CD14-positive monocyte (primary cell): Measurements from ENCODE around the gene FOXRED2. TPM values are rescaled to one million over a fixed set of nuclear protein-coding genes. Genes with fewer than 3 reads are reported as not detected.

ENCODE experiments used
- DNase-seq, 3 donors: peaks; one replicate each; pipeline ENCODE4 v3.0.0-alpha.2; 2011 to 2022
- H2AFZ ChIP-seq: 2 replicates; pipeline ENCODE4 v1.6.0; 2012; ENCODE audit warnings: mild to moderate bottlenecking, low read depth, low read length, inconsistent platforms; ENCODE audit not compliant: insufficient read depth, poor library complexity, severe bottlenecking
- H3K27ac ChIP-seq, 2 donors: 1 replicate in 1 of 2; 2 replicates in 1 of 2; pipeline ENCODE4 v1.5.1; 2012 to 2013; ENCODE audit warnings: low read length in 2 of 2, control low read depth in 1 of 2, inconsistent platforms in 1 of 2, low read depth in 1 of 2, mild to moderate bottlenecking in 1 of 2
- H3K27me3 ChIP-seq, 2 donors: one replicate each; pipeline versions ENCODE4 v1.6.0 to v1.6.1; 2011 to 2013; ENCODE audit warnings: low read length in 2 of 2; ENCODE audit not compliant: control insufficient read depth in 2 of 2, insufficient read depth in 2 of 2
- H3K36me3 ChIP-seq, 2 donors: replicated peaks in 1 of 2; 1 replicate in 1 of 2; 2 replicates in 1 of 2; pipeline versions ENCODE4 v1.5.1 to v1.6.1; 2012 to 2013; ENCODE audit warnings: low read length in 2 of 2, control low read depth in 1 of 2, inconsistent platforms in 1 of 2, mild to moderate bottlenecking in 1 of 2; ENCODE audit not compliant: insufficient read depth in 2 of 2, control insufficient read depth in 1 of 2
- H3K4me1 ChIP-seq, 2 donors: 1 replicate in 1 of 2; 2 replicates in 1 of 2; pipeline versions ENCODE4 v1.5.1 to v1.6.1; 2012 to 2013; ENCODE audit warnings: low read length in 2 of 2, control low read depth in 1 of 2, inconsistent platforms in 1 of 2, mild to moderate bottlenecking in 1 of 2, moderate library complexity in 1 of 2; ENCODE audit not compliant: insufficient read depth in 2 of 2, control insufficient read depth in 1 of 2
- H3K4me2 ChIP-seq: replicated peaks from 2 replicates; pipeline ENCODE3; 2012; ENCODE audit warnings: low read length, moderate library complexity, mild to moderate bottlenecking; ENCODE audit not compliant: poor library complexity, severe bottlenecking; ENCODE audit errors: extremely low read depth
- H3K4me3 ChIP-seq, 3 experiments: fragments of 200-600 bp in 1 of 3; sonication (generic) in 1 of 3; replicated peaks in 1 of 3; 1 replicate in 2 of 3; 2 replicates in 1 of 3; pipeline ENCODE4 v1.5.1; 2011 to 2013; ENCODE audit warnings: low read length in 3 of 3, mild to moderate bottlenecking in 3 of 3, control low read depth in 2 of 3, low read depth in 2 of 3, inconsistent platforms in 1 of 3, moderate library complexity in 1 of 3
- H3K79me2 ChIP-seq: 2 replicates; pipeline ENCODE4 v1.6.0; 2012; ENCODE audit warnings: mild to moderate bottlenecking, control low read depth, inconsistent platforms, low read length, moderate library complexity; ENCODE audit not compliant: insufficient read depth
- H3K9ac ChIP-seq: 2 replicates; pipeline ENCODE4 v1.6.0; 2017; ENCODE audit warnings: low read length, mild to moderate bottlenecking; ENCODE audit not compliant: insufficient read depth, poor library complexity, severe bottlenecking
- H3K9me3 ChIP-seq, 2 donors: replicated peaks in 1 of 2; 1 replicate in 1 of 2; 2 replicates in 1 of 2; pipeline versions ENCODE4 v1.5.1 to v1.6.1; 2012 to 2013; ENCODE audit warnings: low read length in 2 of 2, control low read depth in 1 of 2; ENCODE audit not compliant: control insufficient read depth in 1 of 2, insufficient read depth in 1 of 2
- H4K20me1 ChIP-seq: 2 replicates; pipeline ENCODE4 v1.6.0; 2012; ENCODE audit warnings: mild to moderate bottlenecking, low read length, control low read depth, moderate library complexity; ENCODE audit not compliant: insufficient read depth
- H3K27ac Mint-ChIP-seq, 7 donors: one replicate each; pipeline ENCODE4 v1.8.0; 2020; ENCODE audit warnings: mild to moderate bottlenecking in 7 of 7, mixed read lengths in 7 of 7, moderate library complexity in 6 of 7, inconsistent platforms in 2 of 7
- H3K27me3 Mint-ChIP-seq, 3 donors: one replicate each; pipeline ENCODE4 v1.8.0; 2021 to 2022; ENCODE audit warnings: low read depth in 3 of 3, mild to moderate bottlenecking in 3 of 3, mixed read lengths in 3 of 3, moderate library complexity in 3 of 3, inconsistent platforms in 1 of 3
- H3K36me3 Mint-ChIP-seq, 2 donors: one replicate each; pipeline ENCODE4 v1.8.0; 2020; ENCODE audit warnings: mixed read lengths in 2 of 2, inconsistent platforms in 1 of 2, mild to moderate bottlenecking in 1 of 2
- H3K4me1 Mint-ChIP-seq: one replicate; pipeline ENCODE4 v1.8.0; 2020; ENCODE audit warnings: mild to moderate bottlenecking, mixed read lengths
- H3K4me3 Mint-ChIP-seq, 2 donors: one replicate each; pipeline ENCODE4 v1.8.0; 2020; ENCODE audit warnings: mild to moderate bottlenecking in 2 of 2, mixed read lengths in 2 of 2, moderate library complexity in 1 of 2
- H3K9me3 Mint-ChIP-seq, 7 donors: one replicate each; pipeline ENCODE4 v1.8.0; 2020 to 2022; ENCODE audit warnings: mixed read lengths in 7 of 7, mild to moderate bottlenecking in 6 of 7, moderate library complexity in 6 of 7, inconsistent platforms in 2 of 7
- WGBS: methylation state at CpG from one replicate; pipeline ENCODE4 v1.1.5; 2013; ENCODE audit warnings: missing lambda C conversion rate; ENCODE audit not compliant: insufficient coverage; 5-methylcytosine and 5-hydroxymethylcytosine counted together
- intact Hi-C, 2 donors: fragments of 100-400 bp; cut with micrococcal nuclease; formaldehyde crosslinking; loops; one replicate each; pipeline versions ENCODE4 v1.15.0 to v1.15.1; 2023
- polyA plus RNA-seq, 3 donors: library from polyadenylated mRNA; depleted of rRNA in 1 of 3; unstranded in 2 of 3; stranded (reverse) in 1 of 3; fragments of 300-500 nt in 2 of 3; fragments of >200 nt in 1 of 3; fragmentation: Illumina TruSeq in 2 of 3; gene quantifications; 1 replicate in 2 of 3; 2 replicates in 1 of 3; pipeline ENCODE4 v1.2.3, GENCODE V29; 2012 to 2021
- small RNA-seq: library from RNA; depleted of rRNA; stranded (forward); fragments of <200 nt; gene quantifications from one replicate; pipeline ENCODE3, GENCODE V24; 2012; ENCODE audit warnings: low read depth; ENCODE audit not compliant: insufficient read length
- TF ChIP-seq, protein P1 (sequence below): fragments of 200-600 bp; IDR thresholded peaks from one replicate; pipeline ENCODE4 v1.8.0; 2022; ENCODE audit warnings: antibody characterized with exemption, mild to moderate bottlenecking

Gene FOXRED2
- polyA plus RNA-seq, 3 donors, result 1.5 to 2.0 (median 1.9) TPM

DNA sequence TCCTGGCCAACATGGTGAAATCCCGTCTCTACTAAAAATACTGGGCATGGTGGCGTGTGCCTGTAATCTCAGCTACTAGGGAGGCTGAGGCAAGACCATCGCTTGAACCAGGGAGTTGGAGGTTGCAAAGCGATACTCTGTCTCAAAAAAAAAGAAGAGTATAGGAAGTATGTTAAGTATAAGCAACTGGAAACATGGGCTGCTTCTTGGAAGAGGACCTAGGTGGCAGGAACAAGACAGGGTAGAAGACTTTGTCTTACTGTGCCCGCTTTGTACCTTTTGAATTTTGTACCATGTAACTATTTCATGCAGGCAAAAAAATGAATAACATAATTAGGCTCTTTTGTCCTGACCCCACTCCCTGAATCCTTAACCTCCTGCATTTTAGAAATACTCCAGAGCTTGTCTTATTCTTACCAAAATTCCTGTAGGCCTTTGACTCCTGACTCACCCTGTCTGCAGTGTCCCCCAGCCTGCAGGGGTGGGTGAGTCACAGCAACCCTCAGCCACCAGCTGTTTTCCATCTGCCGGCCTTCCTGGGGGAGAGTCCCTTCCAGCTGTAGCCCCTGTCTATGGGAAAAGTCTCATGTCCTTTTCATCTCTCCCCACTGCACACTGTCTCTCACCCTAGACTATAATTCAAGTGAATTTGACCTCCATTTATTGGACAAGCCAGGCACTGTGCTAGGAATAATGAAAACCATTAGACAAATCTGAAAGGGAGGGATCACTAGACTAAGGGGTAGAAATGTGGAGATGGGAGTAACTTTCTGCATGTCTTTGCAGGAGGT is 67.2 kb downstream of the FOXRED2 start:
- Mint-ChIP-seq H3K4me1 (peaks cover 47% of the 10 kb centered on the region), H3K27ac (peak overlapping the region in 1 of 7 donors; percentile 19), H3K36me3 (peaks cover 2 to 3% of the 10 kb centered on the region in 2 donors), H3K4me3 (no peak overlapping the region), H3K27me3 (peaks cover 0 to 5% (median 5%) of the 10 kb centered on the region in 3 donors), H3K9me3 (no peaks in the 10 kb centered on the region)
- Histone ChIP-seq H4K20me1 (no peaks in the 10 kb centered on the region), H3K4me3 (no peak overlapping the region), H3K27ac (no peak overlapping the region), H3K9me3 (no peaks in the 10 kb centered on the region), H3K9ac (no peak overlapping the region), H3K79me2 (no peaks in the 10 kb centered on the region), H3K36me3 (no peaks in the 10 kb centered on the region), H2AFZ (no peak overlapping the region), H3K4me2 (no peak overlapping the region), H3K4me1 (peaks cover 37 to 52% of the 10 kb centered on the region in 2 donors), H3K27me3 (no peaks in the 10 kb centered on the region)
- peak in 1 of 3 donors; percentile 71 for DNase-seq
- WGBS, result 100% methylated on average over 4 of the region's 6 CpGs
- intact Hi-C loops, result loop anchor here in 1 of 2 donors (5.0 kb wide), 1 partner anchor 37 kb away; no protein-coding TSS in a partner anchor
- TF ChIP-seq, protein P1, sequence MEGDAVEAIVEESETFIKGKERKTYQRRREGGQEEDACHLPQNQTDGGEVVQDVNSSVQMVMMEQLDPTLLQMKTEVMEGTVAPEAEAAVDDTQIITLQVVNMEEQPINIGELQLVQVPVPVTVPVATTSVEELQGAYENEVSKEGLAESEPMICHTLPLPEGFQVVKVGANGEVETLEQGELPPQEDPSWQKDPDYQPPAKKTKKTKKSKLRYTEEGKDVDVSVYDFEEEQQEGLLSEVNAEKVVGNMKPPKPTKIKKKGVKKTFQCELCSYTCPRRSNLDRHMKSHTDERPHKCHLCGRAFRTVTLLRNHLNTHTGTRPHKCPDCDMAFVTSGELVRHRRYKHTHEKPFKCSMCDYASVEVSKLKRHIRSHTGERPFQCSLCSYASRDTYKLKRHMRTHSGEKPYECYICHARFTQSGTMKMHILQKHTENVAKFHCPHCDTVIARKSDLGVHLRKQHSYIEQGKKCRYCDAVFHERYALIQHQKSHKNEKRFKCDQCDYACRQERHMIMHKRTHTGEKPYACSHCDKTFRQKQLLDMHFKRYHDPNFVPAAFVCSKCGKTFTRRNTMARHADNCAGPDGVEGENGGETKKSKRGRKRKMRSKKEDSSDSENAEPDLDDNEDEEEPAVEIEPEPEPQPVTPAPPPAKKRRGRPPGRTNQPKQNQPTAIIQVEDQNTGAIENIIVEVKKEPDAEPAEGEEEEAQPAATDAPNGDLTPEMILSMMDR, result no peak

Small RNA genes within 50 kb of the gene (small RNA-seq; reads per million reads assigned to genes)
- gene RF00019, result not detected

Other genes starting within 250 kb of the FOXRED2 start
- 100 to 1,000 TPM in 1 of 3 donors, 10 to 100 TPM in 2; 35.6 to 163 (median 79.5) TPM for gene MYH9, start 119.1 kb downstream of the FOXRED2 start, polyA plus RNA-seq
- 100 to 1,000 TPM in 2 of 3 donors, 10 to 100 TPM in 1; 79.8 to 141 (median 140) TPM for gene TXN2, start 25.4 kb downstream of the FOXRED2 start, polyA plus RNA-seq
- 100 to 1,000 TPM; 102 to 244 (median 122) TPM for gene EIF3D, start 22.1 kb upstream of the FOXRED2 start, polyA plus RNA-seq
- gene CACNG2, start 196.7 kb upstream of the FOXRED2 start, polyA plus RNA-seq, result not detected